ENCODE results near the gene DOCK8. TPM values are rescaled to one million over a fixed set of nuclear protein-coding genes. Genes with fewer than 3 reads are reported as not detected.

DOCK8 gene
- total RNA-seq, 1 experiment from 2014 or later: 1.4 TPM

DNA sequence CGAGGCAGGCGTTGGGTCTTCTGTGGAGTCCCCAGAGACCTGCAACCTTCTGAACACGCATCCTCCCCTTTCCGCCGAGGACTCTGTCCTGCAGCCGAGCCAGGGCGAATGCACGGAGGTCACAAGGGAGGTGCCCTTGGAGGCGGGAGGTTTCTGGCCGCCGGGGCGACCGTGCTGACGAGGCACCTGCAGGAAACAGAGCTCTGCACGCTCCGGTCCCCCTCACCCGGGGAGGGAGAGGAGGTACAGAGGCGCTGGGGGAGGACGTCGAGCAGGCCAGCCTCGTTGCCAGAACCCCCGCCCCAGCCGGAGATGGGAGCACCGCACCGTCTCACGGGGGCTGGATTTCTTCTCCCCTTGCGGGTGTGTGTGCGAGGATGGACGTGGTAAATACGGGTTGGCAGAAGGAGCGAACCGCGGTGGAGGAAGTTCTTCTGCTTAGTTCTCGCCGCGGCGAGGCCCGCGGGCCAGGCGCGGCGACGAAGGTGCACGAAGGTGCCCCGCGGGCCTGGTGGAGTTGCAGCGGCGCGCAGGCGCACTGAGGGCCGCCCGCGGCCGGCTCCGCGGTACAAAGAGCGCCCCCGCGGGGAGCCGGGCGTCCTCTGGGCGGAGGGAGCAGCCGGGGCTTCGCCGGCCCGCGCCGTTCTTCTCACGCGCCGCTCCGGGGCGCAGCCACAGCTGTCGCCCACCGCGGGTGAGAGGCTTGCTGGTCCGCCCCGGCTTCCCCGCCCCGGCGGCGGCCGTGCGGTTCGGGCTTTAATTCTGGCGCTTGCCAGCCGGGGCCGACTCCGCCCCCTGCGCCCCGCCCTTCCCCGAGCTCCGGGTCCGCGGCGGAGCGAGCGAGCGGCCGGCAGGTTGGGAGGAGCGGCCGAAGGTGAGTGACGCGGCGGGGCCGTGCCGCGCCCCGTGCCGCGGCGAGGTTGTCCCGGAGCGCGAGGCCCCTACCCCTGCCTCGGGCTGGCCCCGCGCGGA is 289.5 kb downstream of the DOCK8 start, which contains the start of gene KANK1:
KANK1 (plus strand) TSS at position 815 of the 972 bp plus-strand sequence.
- Histone ChIP-seq H3K9me3 (ENCODE audit: control insufficient read depth, low read depth, low read length) (no peaks in the 10 kb centered on the region), H2AK5ac (ENCODE audit: insufficient read length, low read length) (no peak within 1 kb of the TSS), H3K23me2 (ENCODE audit: insufficient read length, low read depth, low read length, poor library complexity, severe bottlenecking) (peaks cover 13% of the 10 kb centered on the region), H3K14ac (ENCODE audit: insufficient read depth, low read length) (peak within 1 kb of the TSS; percentile 92), H3K56ac (ENCODE audit: insufficient read length, low read depth, low read length) (no peak within 1 kb of the TSS), H2BK12ac (ENCODE audit: insufficient read length, low read depth, low read length) (no peak within 1 kb of the TSS), H3T11ph (ENCODE audit: low read length) (no peak within 1 kb of the TSS), H3K4me1 (ENCODE audit: insufficient read depth, low read length) (no peaks in the 10 kb centered on the region), H4K8ac (replicated peaks; ENCODE audit: insufficient read length, low read depth, low read length) (no peak within 1 kb of the TSS), H3K4me2 (ENCODE audit: insufficient read depth, insufficient read length, low read length) (peak within 1 kb of the TSS; percentile 71), H2BK5ac (ENCODE audit: insufficient read length, low read length) (no peak within 1 kb of the TSS), H2BK20ac (ENCODE audit: low read depth, low read length, poor library complexity, severe bottlenecking) (no peak within 1 kb of the TSS), H4K20me1 (ENCODE audit: control insufficient read depth, insufficient read depth, insufficient read length) (no peaks in the 10 kb centered on the region), H4K91ac (ENCODE audit: insufficient read length, low read depth, low read length) (no peak within 1 kb of the TSS), H2BK120ac (ENCODE audit: low read depth, low read length, poor library complexity, severe bottlenecking) (no peak within 1 kb of the TSS), H3K4ac (ENCODE audit: low read depth, low read length) (no peak within 1 kb of the TSS), H4K5ac (ENCODE audit: insufficient read length, low read depth, low read length) (no peak within 1 kb of the TSS), H3K27me3 (ENCODE audit: insufficient read depth, low read length) (peaks cover 3% of the 10 kb centered on the region; the same call in 1 of the 2 replicates), H3K79me2 (ENCODE audit: insufficient read depth, low read length) (no peaks in the 10 kb centered on the region; the same call in 1 of the 2 replicates), H3K79me1 (ENCODE audit: insufficient read depth, low read depth, low read length, poor library complexity, severe bottlenecking) (no peaks in the 10 kb centered on the region), H2AFZ (ENCODE audit: low read length) (no peak within 1 kb of the TSS), H3K27ac (ENCODE audit: insufficient read length, low read depth, low read length) (no peak within 1 kb of the TSS), H3K18ac (ENCODE audit: insufficient read length, low read depth, low read length) (peak within 1 kb of the TSS; percentile 91), H3K9ac (ENCODE audit: extremely low read depth, insufficient read length, low read length) (peak within 1 kb of the TSS; percentile 46), H3K23ac (ENCODE audit: insufficient read length, low read depth, low read length) (no peak within 1 kb of the TSS), H2BK15ac (ENCODE audit: low read depth, low read length) (no peak within 1 kb of the TSS; the same call in 1 of the 2 replicates)
- Mint-ChIP-seq H3K27ac (peak within 1 kb of the TSS in 1 of 3 experiments; percentile 93; a peak in 3 of 7 replicates), H3K4me1 (peaks cover 13 to 19% of the 10 kb centered on the region in 2 experiments), H3K27me3 (ENCODE audit: low read depth) (peaks cover 49% of the 10 kb centered on the region), H3K4me3 (peak within 1 kb of the TSS; percentile 73 to 90), H3K36me3 (ENCODE audit: insufficient read depth in 1 of 3, low read depth in 3 of 3) (peaks cover 0 to 11% (median 3%) of the 10 kb centered on the region in 3 experiments; a peak in 5 of 7 replicates), H3K9me3 (peaks cover 0 to 6% of the 10 kb centered on the region in 2 experiments; a peak in 2 of 5 replicates)
- WGBS (ENCODE audit: extremely low coverage, insufficient read length, low lambda C conversion rate): no CpG with 5 or more reads among the region's 119 CpGs
- peak; percentile 80 for DNase-seq
- TF ChIP-seq, protein P1, sequence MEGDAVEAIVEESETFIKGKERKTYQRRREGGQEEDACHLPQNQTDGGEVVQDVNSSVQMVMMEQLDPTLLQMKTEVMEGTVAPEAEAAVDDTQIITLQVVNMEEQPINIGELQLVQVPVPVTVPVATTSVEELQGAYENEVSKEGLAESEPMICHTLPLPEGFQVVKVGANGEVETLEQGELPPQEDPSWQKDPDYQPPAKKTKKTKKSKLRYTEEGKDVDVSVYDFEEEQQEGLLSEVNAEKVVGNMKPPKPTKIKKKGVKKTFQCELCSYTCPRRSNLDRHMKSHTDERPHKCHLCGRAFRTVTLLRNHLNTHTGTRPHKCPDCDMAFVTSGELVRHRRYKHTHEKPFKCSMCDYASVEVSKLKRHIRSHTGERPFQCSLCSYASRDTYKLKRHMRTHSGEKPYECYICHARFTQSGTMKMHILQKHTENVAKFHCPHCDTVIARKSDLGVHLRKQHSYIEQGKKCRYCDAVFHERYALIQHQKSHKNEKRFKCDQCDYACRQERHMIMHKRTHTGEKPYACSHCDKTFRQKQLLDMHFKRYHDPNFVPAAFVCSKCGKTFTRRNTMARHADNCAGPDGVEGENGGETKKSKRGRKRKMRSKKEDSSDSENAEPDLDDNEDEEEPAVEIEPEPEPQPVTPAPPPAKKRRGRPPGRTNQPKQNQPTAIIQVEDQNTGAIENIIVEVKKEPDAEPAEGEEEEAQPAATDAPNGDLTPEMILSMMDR (conservative IDR thresholded peaks at IDR 0.05): peak; percentile 19; the same call in 2 of the 3 replicates
